H9 (cell line): ENCODE measurements around the gene GSTA4. TPM values are rescaled to one million over a fixed set of nuclear protein-coding genes. Genes with fewer than 3 reads are reported as not detected.

Experiments
- DNase-seq: peaks from one replicate; pipeline ENCODE4 v3.0.0-alpha.2; 2017
- H2AFZ ChIP-seq: one replicate; pipeline ENCODE4 v1.6.1; 2013; ENCODE audit warnings: mild to moderate bottlenecking, low read length, control low read depth, moderate library complexity
- H2AK5ac ChIP-seq: 2 replicates; pipeline ENCODE4 v1.6.1; 2013; ENCODE audit warnings: low read length, control low read depth, mixed read lengths; ENCODE audit not compliant: insufficient read length
- H2BK120ac ChIP-seq: one replicate; pipeline ENCODE4 v1.6.1; 2013; ENCODE audit warnings: low read depth, mild to moderate bottlenecking, low read length, control low read depth, inconsistent platforms; ENCODE audit not compliant: poor library complexity, severe bottlenecking
- H2BK12ac ChIP-seq: 2 replicates; pipeline ENCODE4 v1.6.1; 2013; ENCODE audit warnings: low read length, control low read depth, mixed read lengths, low read depth; ENCODE audit not compliant: insufficient read length
- H2BK15ac ChIP-seq: 2 replicates; pipeline ENCODE4 v1.6.1; 2013; ENCODE audit warnings: low read depth, low read length, control low read depth
- H2BK20ac ChIP-seq: one replicate; pipeline ENCODE4 v1.6.1; 2013; ENCODE audit warnings: low read depth, mild to moderate bottlenecking, low read length, control low read depth, inconsistent platforms; ENCODE audit not compliant: poor library complexity, severe bottlenecking
- H2BK5ac ChIP-seq: 2 replicates; pipeline ENCODE4 v1.6.1; 2013; ENCODE audit warnings: low read length, control low read depth, mixed read lengths; ENCODE audit not compliant: insufficient read length
- H3K14ac ChIP-seq: 2 replicates; pipeline ENCODE4 v1.6.1; 2013; ENCODE audit warnings: low read length, control low read depth; ENCODE audit not compliant: insufficient read depth
- H3K18ac ChIP-seq: 2 replicates; pipeline ENCODE4 v1.6.1; 2013; ENCODE audit warnings: low read depth, mild to moderate bottlenecking, mixed read lengths, low read length, control low read depth; ENCODE audit not compliant: insufficient read length
- H3K23ac ChIP-seq: 2 replicates; pipeline ENCODE4 v1.6.1; 2013; ENCODE audit warnings: low read length, control low read depth, mixed read lengths, low read depth; ENCODE audit not compliant: insufficient read length
- H3K23me2 ChIP-seq: 2 replicates; pipeline ENCODE4 v1.6.1; 2013; ENCODE audit warnings: low read depth, mild to moderate bottlenecking, mixed read lengths, low read length, control low read depth; ENCODE audit not compliant: insufficient read length, poor library complexity, severe bottlenecking
- H3K27ac ChIP-seq: 2 replicates; pipeline ENCODE4 v1.5.1; 2013; ENCODE audit warnings: low read length, control low read depth, mixed read lengths, low read depth; ENCODE audit not compliant: insufficient read length
- H3K27me3 ChIP-seq: 2 replicates; pipeline ENCODE4 v1.6.1; 2013; ENCODE audit warnings: low read length, control low read depth, inconsistent platforms; ENCODE audit not compliant: insufficient read depth
- H3K4ac ChIP-seq: 2 replicates; pipeline ENCODE4 v1.6.1; 2013; ENCODE audit warnings: low read depth, mild to moderate bottlenecking, control low read depth, inconsistent platforms, low read length, moderate library complexity
- H3K4me1 ChIP-seq: 2 replicates; pipeline ENCODE4 v1.6.1; 2013; ENCODE audit warnings: low read length, control low read depth, inconsistent platforms; ENCODE audit not compliant: insufficient read depth
- H3K4me2 ChIP-seq: 2 replicates; pipeline ENCODE4 v1.6.1; 2013; ENCODE audit warnings: low read length, control low read depth, mixed read lengths; ENCODE audit not compliant: insufficient read length, insufficient read depth
- H3K56ac ChIP-seq: 2 replicates; pipeline ENCODE4 v1.6.1; 2013; ENCODE audit warnings: low read depth, mild to moderate bottlenecking, mixed read lengths, low read length, control low read depth; ENCODE audit not compliant: insufficient read length
- H3K79me1 ChIP-seq: 2 replicates; pipeline ENCODE4 v1.6.1; 2013; ENCODE audit warnings: low read depth, mild to moderate bottlenecking, moderate library complexity, low read length, control low read depth, inconsistent platforms; ENCODE audit not compliant: insufficient read depth, poor library complexity, severe bottlenecking
- H3K79me2 ChIP-seq: 2 replicates; pipeline ENCODE4 v1.6.1; 2013; ENCODE audit warnings: low read length, control low read depth, inconsistent platforms; ENCODE audit not compliant: insufficient read depth
- H3K9ac ChIP-seq: 2 replicates; pipeline ENCODE4 v1.6.1; 2013; ENCODE audit warnings: low read length, control low read depth, mixed read lengths; ENCODE audit not compliant: insufficient read length; ENCODE audit errors: extremely low read depth
- H3K9me3 ChIP-seq: one replicate; pipeline ENCODE4 v1.6.1; 2013; ENCODE audit warnings: low read depth, low read length, inconsistent platforms; ENCODE audit not compliant: control insufficient read depth
- H3T11ph ChIP-seq: one replicate; pipeline ENCODE4 v1.6.1; 2013; ENCODE audit warnings: mild to moderate bottlenecking, low read length, control low read depth, inconsistent platforms
- H4K20me1 ChIP-seq: one replicate; pipeline ENCODE4 v1.6.1; 2013; ENCODE audit not compliant: control insufficient read depth, insufficient read length, insufficient read depth
- H4K5ac ChIP-seq: 2 replicates; pipeline ENCODE4 v1.6.1; 2013; ENCODE audit warnings: low read depth, mild to moderate bottlenecking, mixed read lengths, low read length, control low read depth; ENCODE audit not compliant: insufficient read length
- H4K8ac ChIP-seq: replicated peaks from 2 replicates; pipeline ENCODE4 v1.6.1; 2013; ENCODE audit warnings: low read length, control low read depth, mixed read lengths, low read depth; ENCODE audit not compliant: insufficient read length
- H4K91ac ChIP-seq: 2 replicates; pipeline ENCODE4 v1.6.1; 2013; ENCODE audit warnings: low read depth, mild to moderate bottlenecking, moderate library complexity, mixed read lengths, low read length, control low read depth; ENCODE audit not compliant: insufficient read length
- H3K27ac Mint-ChIP-seq, 3 experiments: 2 replicates in 2 of 3; 3 replicates in 1 of 3; pipeline ENCODE4 v1.8.0; 2020 to 2021; ENCODE audit warnings: mixed read lengths in 3 of 3, mild to moderate bottlenecking in 1 of 3, moderate library complexity in 1 of 3
- H3K27me3 Mint-ChIP-seq: 2 replicates; pipeline ENCODE4 v1.8.0; 2021; ENCODE audit warnings: low read depth, mild to moderate bottlenecking, moderate library complexity, mixed read lengths
- H3K36me3 Mint-ChIP-seq, 3 experiments: 2 replicates in 2 of 3; 3 replicates in 1 of 3; pipeline ENCODE4 v1.8.0; 2020 to 2021; ENCODE audit warnings: low read depth in 3 of 3, mixed read lengths in 3 of 3; ENCODE audit not compliant: insufficient read depth in 1 of 3
- H3K4me1 Mint-ChIP-seq, 2 experiments: 2 replicates each; pipeline ENCODE4 v1.8.0; 2020; ENCODE audit warnings: mixed read lengths in 2 of 2
- H3K4me3 Mint-ChIP-seq, 2 experiments: 2 replicates in 1 of 2; 3 replicates in 1 of 2; pipeline ENCODE4 v1.8.0; 2020 to 2021; ENCODE audit warnings: mild to moderate bottlenecking in 2 of 2, mixed read lengths in 2 of 2, moderate library complexity in 1 of 2
- H3K9me3 Mint-ChIP-seq, 2 experiments: 2 replicates in 1 of 2; 3 replicates in 1 of 2; pipeline ENCODE4 v1.8.0; 2020; ENCODE audit warnings: mild to moderate bottlenecking in 2 of 2, mixed read lengths in 2 of 2, moderate library complexity in 1 of 2
- WGBS: extraction: QIAGEN DNeasy Blood & Tissue Kit; methylation state at CpG from one replicate; pipeline ENCODE4 v1.1.7; 2013; ENCODE audit warnings: missing lambda C conversion rate, low lambda C conversion rate, mixed read lengths; ENCODE audit not compliant: insufficient read length; ENCODE audit errors: extremely low coverage; 5-methylcytosine and 5-hydroxymethylcytosine counted together
- total RNA-seq: library from RNA; stranded (reverse); gene quantifications from 2 replicates; pipeline ENCODE4 v1.2.1, GENCODE V29; 2021
- TF ChIP-seq, protein P1 (sequence below): fragments of 200-600 bp; sonication (generic); conservative IDR thresholded peaks from 3 replicates; pipeline ENCODE4 v1.8.0; 2021; ENCODE audit warnings: antibody characterized with exemption, mild to moderate bottlenecking

GSTA4 gene
- total RNA-seq, 1 experiment from 2014 or later: 32.1 TPM

DNA sequence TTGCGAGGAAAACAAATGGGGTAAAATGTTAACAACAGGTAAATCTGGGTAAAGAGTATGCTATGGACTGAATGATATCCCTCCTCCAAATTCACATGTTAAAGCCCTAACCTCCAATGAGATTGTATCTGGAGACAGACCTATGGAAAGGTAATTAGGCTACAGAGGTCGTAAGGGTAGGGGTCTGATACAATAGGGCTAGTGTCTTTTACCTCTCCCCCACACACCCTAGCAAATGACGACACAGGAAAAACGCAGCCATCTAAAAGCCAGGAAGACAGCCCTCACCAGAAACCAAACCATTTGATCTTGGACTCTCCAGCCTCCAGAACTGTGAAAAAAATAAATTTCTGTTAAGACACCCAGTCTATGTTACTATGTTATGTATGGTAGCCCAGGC, 49.5 kb upstream of the GSTA4 start:
- peaks cover 19 to 26% of the 10 kb centered on the region in 2 experiments for H3K4me1 Mint-ChIP-seq
- Histone ChIP-seq H3K4me2 (no peak overlapping the region), H3K18ac (no peak overlapping the region), H2AFZ (no peak overlapping the region), H2AK5ac (no peak overlapping the region), H3K4ac (no peak overlapping the region), H3K56ac (no peak overlapping the region), H3K79me1 (no peaks in the 10 kb centered on the region), H4K5ac (no peak overlapping the region), H2BK15ac (no peak overlapping the region), H3K4me1 (no peaks in the 10 kb centered on the region; the same call in 1 of the 2 replicates), H3K23me2 (no peaks in the 10 kb centered on the region), H3K27ac (no peak overlapping the region), H4K91ac (no peak overlapping the region), H2BK120ac (no peak overlapping the region), H2BK20ac (no peak overlapping the region), H3K27me3 (no peaks in the 10 kb centered on the region; the same call in 1 of the 2 replicates), H2BK12ac (no peak overlapping the region), H3T11ph (no peak overlapping the region), H3K79me2 (no peaks in the 10 kb centered on the region), H2BK5ac (no peak overlapping the region), H3K14ac (no peak overlapping the region), H3K23ac (no peak overlapping the region), H3K9ac (no peak overlapping the region), H3K9me3 (no peaks in the 10 kb centered on the region), H4K8ac (no peak overlapping the region), H4K20me1 (no peaks in the 10 kb centered on the region)
- H3K36me3 Mint-ChIP-seq: peaks cover 7 to 18% (median 18%) of the 10 kb centered on the region in 3 experiments
- no peaks in the 10 kb centered on the region for H3K27me3 Mint-ChIP-seq
- H3K27ac Mint-ChIP-seq: no peak overlapping the region; a peak in 2 of 7 replicates
- TF ChIP-seq, protein P1, sequence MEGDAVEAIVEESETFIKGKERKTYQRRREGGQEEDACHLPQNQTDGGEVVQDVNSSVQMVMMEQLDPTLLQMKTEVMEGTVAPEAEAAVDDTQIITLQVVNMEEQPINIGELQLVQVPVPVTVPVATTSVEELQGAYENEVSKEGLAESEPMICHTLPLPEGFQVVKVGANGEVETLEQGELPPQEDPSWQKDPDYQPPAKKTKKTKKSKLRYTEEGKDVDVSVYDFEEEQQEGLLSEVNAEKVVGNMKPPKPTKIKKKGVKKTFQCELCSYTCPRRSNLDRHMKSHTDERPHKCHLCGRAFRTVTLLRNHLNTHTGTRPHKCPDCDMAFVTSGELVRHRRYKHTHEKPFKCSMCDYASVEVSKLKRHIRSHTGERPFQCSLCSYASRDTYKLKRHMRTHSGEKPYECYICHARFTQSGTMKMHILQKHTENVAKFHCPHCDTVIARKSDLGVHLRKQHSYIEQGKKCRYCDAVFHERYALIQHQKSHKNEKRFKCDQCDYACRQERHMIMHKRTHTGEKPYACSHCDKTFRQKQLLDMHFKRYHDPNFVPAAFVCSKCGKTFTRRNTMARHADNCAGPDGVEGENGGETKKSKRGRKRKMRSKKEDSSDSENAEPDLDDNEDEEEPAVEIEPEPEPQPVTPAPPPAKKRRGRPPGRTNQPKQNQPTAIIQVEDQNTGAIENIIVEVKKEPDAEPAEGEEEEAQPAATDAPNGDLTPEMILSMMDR: no peak
- no peaks in the 10 kb centered on the region for H3K9me3 Mint-ChIP-seq
- H3K4me3 Mint-ChIP-seq: peak overlapping the region in 1 of 2 experiments; percentile 41; a peak in 1 of 5 replicates
- WGBS: no CpG with 5 or more reads among the region's 4 CpGs
- DNase-seq: no peak
